HG03095 (cell line): ENCODE results near the gene LDLRAD1.
"Not testable (repeated sequence)": the region's sequence is repeated elsewhere in the genome, so short reads cannot be mapped to it uniquely, and the experiment has no call there.

Experiments
- ATAC-seq: cut with Tn5 transposase; IDR thresholded peaks from one replicate; pipeline ENCODE4 v1.9.1; 2021; ENCODE audit warnings: moderate library complexity; ENCODE audit not compliant: unreplicated experiment

Gene LDLRAD1, protein sequence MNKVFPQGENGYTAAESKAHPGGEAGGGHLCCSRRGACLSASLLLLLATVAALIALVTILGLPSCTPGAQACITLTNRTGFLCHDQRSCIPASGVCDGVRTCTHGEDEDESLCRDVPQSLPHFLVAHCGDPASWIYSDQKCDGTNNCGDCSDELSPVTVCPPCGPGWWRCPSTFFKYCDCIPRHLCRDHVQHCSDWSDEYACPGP

DNA sequence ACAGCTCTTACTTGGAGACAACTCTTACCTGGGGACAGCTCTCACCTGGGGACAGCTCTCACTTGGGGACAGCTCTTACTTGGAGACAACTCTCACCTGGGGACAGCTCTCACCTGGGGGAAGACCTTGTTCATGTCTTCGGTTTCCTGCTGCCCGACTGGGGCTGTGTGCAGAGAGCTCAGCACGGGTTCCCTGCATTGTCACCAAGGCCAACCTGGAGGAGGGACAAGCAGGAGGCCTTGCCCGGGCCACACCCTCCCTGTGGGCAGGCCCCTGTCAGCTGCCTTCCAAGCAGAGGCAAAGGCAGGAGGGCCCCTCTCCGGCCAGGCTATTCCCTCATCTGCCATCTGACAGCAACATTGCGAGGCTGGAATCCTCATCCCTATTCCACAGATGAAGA is at the start of gene LDLRAD1:
LDLRAD1 (minus strand) TSS at position 208 of the 400 bp plus-strand sequence; CDS start at position 134, 74 bp downstream.
- ATAC-seq: no peak

- no peak for ATAC-seq
Measured at GRCh38 chr1:54064299-54064698, 46.3 kb upstream of the LDLRAD1 start.

DNA sequence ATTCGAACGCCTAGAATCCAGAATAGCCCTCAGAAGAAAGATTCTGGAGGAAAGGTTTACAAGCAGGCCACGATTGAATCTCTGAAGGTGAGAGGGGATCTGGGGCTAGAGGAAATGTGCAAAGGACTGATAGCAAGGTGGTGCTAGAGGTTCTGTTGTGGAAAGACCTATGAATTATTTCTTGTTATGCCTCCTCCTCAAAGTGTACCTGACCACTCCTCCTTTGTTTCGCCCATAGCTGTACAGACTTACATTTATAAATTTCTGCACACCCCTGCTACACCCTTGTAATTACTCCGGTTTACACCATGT is 36.4 kb upstream of the LDLRAD1 start:
- no peak for ATAC-seq

DNA sequence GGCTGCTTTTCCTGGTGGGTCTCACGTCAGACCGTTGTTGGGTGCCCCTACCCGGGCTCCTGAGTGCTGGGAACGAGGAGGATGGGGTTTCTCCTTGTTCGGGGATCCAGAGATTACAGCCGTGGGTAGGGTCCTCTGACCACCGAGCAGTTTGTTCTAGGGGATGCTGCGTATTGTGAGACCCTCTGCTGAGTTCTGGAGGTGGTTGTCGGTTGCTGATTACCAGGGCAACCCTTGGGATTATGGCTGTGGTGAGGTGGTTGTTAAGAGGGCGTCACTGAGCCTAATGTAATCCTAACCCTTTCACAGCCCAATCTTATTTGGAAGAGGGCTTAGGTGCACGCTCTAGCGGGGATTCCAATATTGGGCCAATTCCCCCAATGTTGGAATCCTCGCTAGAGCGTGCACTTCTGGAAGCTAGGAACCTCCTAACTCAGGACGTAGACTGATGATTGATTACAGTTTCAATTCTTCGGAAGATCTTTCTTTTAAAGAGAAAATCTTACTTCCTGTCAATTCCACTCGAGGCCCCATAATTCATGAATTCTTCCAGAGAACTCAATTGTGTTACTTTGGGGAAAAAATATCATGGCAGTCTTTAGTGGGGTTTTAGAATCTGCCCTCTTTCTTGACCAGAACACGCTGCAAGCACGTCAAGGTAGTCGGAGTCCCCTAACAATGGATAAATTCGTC is 35.9 kb upstream of the LDLRAD1 start:
- ATAC-seq: no peak

GRCh38 chr1:54052934-54053744 is 35.2 kb upstream of the LDLRAD1 start, which contains the start of the genes TCEANC2 and TMEM59:
TSS of gene TCEANC2 (plus strand) at chr1:54053608. CDS start at chr1:54054423, 815 bp downstream.
TSS of gene TMEM59 (minus strand) at chr1:54053204. CDS start at chr1:54053188, 16 bp downstream.
- ATAC-seq: peak; percentile 90

- ATAC-seq: peak; percentile 12
Measured at GRCh38 chr1:54052431-54052933, 34.5 kb upstream of the LDLRAD1 start.

DNA sequence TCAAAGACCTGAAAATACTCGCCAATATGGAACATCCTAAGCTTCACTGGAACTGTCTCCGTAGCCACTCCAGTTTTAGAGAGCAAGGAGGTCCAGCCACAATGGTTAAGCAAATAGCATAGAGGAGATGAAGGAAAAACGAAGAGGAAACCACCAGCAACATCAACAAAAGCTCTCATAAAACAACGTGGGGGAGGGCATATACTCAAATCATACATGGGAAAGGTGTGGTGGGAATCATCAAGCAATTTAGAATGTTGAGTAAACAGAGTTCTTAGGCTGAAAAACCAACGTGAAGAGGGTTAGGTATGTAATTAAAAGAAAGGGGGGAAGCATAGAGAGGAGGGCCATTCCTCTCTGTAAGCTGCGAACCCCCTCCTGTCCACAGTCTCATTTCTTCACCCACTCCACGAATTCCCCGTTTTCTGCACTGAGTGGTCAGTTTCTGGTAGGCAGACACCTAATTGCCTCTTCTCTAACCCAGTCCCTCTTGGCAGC is 34.0 kb upstream of the LDLRAD1 start:
- ATAC-seq: no peak

DNA sequence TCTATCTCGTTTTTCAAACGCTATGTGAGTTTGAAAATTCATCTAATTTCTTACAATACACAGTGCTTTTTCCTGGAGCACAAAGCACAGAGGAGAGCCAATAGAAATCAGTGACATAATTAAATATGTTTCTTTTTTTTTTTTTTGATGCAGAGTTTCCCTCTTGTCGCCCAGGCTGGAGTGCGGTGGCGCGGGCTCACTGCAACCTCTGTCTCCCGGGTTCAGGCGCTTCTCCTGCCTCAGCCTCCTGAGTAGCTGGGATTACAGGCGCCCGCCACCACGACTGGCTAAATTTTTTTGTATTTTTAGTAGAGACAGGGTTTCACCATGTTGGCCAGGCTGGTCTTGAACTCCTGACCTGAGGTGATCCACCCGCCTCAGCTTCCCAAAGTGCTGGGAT is 32.4 kb upstream of the LDLRAD1 start:
- not testable (repeated sequence) for ATAC-seq

- no peak for ATAC-seq
Measured at GRCh38 chr1:54047384-54048305, 29.7 kb upstream of the LDLRAD1 start.

DNA sequence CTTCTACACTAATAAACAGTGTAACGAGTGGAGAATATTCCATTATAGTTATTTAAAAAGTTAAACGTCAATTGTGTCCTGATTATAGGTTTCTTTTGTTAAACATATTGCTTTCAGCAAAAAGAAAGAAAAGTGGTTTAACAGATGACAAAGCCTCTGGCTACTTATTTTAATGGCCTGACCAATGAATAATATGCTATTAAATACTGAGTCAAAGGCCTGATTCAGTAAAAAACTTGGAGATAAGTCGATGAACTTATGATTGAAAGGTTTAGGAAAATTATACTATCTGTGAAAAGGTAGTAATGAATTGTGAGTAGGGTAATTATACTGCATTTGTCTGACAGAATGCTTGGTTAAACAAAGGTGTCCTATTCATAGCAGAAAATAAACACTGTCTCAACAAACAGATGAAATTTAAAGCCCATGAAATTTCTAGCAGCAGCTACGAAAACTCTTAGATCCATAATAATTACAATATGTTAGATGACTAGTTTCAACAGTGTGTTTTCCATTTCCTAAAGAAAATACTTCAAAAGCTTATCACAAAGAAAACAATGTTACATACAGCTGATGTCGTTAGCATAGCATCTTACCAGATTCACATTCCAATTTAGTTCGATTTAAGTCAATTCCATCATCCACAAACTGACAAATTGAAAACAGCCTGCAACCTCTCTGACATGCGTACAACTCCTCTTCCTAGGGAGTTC is 28.8 kb upstream of the LDLRAD1 start:
- no peak for ATAC-seq

- no peak for ATAC-seq
Measured at GRCh38 chr1:54045496-54045895, 27.5 kb upstream of the LDLRAD1 start.

DNA sequence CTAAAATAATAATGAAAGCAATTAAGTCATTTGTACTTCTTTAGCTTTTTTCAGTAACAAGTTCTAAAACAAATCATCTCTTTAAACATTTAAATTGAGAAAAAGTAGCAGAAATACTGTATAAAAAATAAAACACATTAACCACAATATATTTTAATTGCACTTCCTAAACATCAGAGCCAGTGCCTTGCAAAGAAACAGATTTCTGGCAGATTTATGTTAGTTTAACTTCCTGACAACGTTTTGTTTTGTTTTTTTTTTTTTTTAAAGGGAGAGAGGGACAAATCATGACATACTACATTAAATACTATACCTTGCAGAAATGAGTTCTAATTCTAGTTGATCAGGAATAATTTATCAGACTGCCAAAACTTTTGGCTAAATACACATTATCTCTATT is 23.8 kb upstream of the LDLRAD1 start:
- no peak for ATAC-seq

DNA sequence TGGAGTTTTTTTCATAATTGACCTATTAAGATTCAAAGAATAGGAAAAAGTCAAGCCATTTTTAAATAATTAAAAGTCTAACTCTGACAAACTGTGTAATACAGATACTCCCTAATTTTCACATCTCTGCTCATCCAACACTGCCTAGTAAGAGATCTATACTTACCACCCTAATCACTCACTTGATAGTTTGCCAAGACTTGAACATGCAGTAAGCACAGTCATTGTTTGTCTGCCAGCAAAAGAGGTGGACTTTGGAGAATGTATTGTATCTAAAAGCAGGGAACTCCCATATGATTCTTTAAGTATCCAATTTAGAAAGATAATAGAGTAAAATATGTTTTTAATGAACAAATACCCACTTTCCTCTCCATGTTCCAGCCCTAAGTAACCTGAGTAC is 19.5 kb upstream of the LDLRAD1 start:
- ATAC-seq: no peak

DNA sequence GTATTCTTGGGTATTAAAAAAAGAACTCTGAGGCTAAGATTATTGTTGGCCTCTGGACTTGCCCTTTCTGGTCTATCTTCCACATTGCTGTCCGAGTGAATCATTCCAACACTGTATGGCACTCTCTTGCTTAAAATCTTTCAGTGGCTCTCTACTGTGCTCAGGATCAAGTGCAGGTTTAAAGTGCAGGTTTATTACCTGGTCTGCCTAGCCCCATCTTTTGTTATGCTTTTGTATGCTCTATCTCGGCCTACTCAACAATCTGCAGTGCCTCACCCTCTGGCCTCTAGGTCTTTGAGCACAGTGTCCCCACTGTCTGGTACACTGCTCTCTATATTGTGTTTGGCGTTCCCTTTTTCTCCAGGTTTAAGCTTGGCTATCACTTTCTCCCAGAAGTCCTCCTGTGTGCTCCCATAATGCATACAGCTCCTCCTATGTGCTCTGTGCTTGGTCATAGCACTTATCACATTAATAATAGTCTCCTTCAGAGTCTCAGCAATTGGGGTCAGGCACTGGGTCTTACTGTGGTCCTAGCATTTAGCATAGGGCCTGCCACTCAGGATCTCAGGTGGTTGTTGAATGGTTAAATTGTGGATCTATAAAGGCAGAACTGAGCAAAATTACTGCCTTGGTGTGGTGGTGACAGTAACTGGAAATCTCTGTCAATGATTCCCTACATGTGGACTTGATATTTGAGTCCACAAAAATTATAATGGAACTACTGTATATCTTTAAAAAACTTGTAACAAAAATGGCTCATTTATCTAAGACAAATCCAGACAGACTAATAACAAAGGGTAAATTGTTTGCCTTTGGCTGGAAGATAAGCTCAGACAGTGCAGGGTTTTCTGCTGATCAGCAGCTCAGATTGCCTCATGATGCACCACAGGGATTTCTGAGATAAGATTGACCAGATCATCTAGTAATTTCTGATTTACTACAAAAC is 10.6 kb upstream of the LDLRAD1 start:
- no peak for ATAC-seq

DNA sequence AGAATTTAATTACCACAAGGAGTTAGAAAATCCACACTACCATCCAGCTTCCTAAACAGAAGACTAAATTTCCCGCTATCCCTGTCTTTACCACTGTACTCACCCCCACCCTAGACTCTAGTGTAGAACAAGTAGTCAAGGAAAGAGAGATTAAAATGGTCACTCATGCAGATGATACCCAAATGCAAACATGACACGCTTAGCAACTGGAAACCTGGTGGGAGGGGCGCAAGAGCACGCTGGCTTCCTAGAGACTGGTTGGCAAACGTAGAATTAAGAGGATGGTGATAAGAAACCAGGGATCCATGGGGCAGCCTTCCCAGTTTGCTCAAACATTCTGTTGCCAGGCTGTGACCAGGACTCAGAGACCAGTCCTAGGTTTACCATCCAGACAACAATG is 9.9 kb upstream of the LDLRAD1 start:
- ATAC-seq: no peak

- ATAC-seq: not testable (repeated sequence)
Measured at GRCh38 chr1:54024811-54025210, 6.8 kb upstream of the LDLRAD1 start.

GRCh38 chr1:54024358-54024757 is 6.4 kb upstream of the LDLRAD1 start:
- ATAC-seq: no peak

DNA sequence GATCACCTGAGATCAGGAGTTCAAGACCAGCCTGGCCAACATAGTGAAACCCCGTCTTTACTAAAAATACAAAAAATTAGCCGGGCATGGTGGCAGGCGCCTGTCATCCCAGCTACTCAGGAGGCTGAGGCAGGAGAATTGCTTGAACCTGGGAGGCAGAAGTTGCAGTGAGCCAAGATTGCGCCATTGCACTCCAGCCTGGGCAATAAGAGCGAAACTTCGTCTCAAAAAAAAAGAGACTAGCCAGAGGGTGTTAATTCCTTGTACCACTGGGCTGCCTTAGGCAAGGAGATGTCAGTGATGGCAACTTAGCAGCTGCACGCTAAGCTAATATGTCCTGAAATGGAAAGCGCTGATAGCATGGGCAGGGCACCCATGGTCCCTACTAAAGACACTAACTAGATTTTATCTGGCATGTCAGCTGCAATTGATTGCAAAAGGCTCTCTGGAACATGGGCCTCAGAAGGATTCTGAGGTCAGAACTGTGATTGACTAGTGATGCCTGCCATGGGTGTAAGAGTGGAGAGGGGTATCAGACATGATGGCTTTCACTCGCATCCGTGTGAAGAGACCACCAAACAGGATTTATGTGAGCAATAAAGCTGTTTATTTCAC is 1.7 kb upstream of the LDLRAD1 start:
- ATAC-seq: not testable (repeated sequence)
